DND-41 (cell line): Measurements from ENCODE around the gene LRRC42.

Experiments
- CTCF ChIP-seq: IDR thresholded peaks from 2 replicates; pipeline ENCODE4 v1.5.1; 2012; ENCODE audit warnings: borderline replicate concordance, low read length, moderate library complexity, mild to moderate bottlenecking; ENCODE audit not compliant: poor library complexity, severe bottlenecking; ENCODE audit errors: extremely low read depth
- EZH2 ChIP-seq: IDR thresholded peaks from 3 replicates; pipeline ENCODE4 v1.6.1; 2012; ENCODE audit warnings: borderline replicate concordance, low read depth, mild to moderate bottlenecking, moderate library complexity, low read length, inconsistent platforms; ENCODE audit not compliant: severe bottlenecking

DNA sequence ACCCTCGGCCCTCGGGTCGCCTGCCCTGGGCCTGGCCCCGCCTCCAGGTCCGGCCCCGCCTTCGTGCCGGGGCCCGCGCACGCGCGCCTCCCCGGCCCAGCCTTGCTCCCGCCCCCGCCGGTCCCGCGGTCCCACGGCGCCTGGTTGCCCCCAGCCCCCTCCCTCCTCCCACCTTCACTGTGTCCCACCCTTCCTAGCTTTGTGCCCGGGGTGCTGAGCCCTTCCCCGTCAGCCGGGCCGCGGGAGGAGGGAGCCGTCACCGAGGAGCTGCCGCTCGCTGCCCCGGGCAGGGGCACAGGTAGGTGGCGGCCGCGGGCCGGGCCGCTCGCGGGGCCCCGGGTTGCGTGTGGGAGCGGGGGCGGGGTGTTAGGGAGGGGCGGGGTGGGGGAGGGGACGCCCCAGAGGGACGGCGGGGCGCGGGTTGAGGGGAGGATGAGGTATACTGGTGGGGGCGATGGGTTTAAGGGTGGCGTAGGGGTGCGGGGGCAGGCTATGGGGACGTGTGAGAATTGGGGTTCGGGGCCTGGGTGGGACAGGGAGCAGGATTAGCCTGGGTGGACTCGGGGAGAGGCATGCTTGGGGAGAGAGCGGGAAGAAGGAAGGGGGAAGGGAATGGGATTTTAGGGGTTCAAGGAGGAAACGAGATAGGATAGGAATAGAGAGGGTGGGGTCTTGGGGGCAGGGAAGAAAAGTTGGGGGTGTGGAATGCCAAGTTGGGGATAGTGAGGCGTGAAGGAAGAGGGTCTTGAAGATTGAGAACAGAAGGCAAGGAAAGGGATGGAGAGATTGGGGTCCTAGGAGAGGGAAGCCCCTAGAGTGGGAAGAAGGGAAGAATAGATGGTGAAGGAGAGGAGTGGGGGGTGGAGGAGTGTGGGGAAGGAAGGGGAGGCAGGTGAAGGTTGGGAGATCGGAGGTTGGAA is at the start of gene LRRC42:
- TF ChIP-seq CTCF (peak; percentile 40), EZH2 (no peak)
